Esophagus muscularis mucosa (tissue), 4 donors: ENCODE measurements around the gene FGF23. TPM values are rescaled to one million over a fixed set of nuclear protein-coding genes. Genes with fewer than 3 reads are reported as not detected.

ENCODE experiments used
- DNase-seq: peaks from one replicate; pipeline ENCODE4 v3.0.0-alpha.2; 2017; ENCODE audit errors: extremely low spot score
- H3K27ac ChIP-seq, 4 donors: fragments of 200-600 bp; sonication (generic); replicated peaks in 1 of 4; 1 replicate in 3 of 4; 2 replicates in 1 of 4; pipeline ENCODE4 v1.5.1; 2016 to 2019; ENCODE audit warnings: mild to moderate bottlenecking in 1 of 4
- H3K27me3 ChIP-seq, 4 donors: fragments of 200-600 bp; sonication (generic); one replicate each; pipeline versions ENCODE4 v1.5.1 to v1.6.0; 2016 to 2019
- H3K36me3 ChIP-seq, 4 donors: fragments of 200-600 bp; sonication (generic); one replicate each; pipeline ENCODE4 v1.5.1; 2016 to 2019
- H3K4me1 ChIP-seq, 4 donors: fragments of 200-600 bp; sonication (generic); one replicate each; pipeline ENCODE4 v1.5.1; 2016 to 2019
- H3K4me3 ChIP-seq, 4 donors: fragments of 200-600 bp; sonication (generic); 1 replicate in 2 of 4; 2 replicates in 2 of 4; pipeline ENCODE4 v1.5.1; 2016 to 2019; ENCODE audit warnings: mild to moderate bottlenecking in 4 of 4, moderate library complexity in 1 of 4
- H3K9me3 ChIP-seq, 4 donors: fragments of 200-600 bp; sonication (generic); 1 replicate in 3 of 4; 2 replicates in 1 of 4; pipeline ENCODE4 v1.5.1; 2016 to 2019
- CTCF ChIP-seq, 3 experiments: fragments of 200-600 bp in 2 of 3; fragments of 450-650 bp in 1 of 3; sonication (generic) in 2 of 3; IDR thresholded peaks; one replicate each; pipeline ENCODE4 v1.5.1; 2017 to 2019; ENCODE audit warnings: antibody characterized with exemption in 3 of 3, mild to moderate bottlenecking in 2 of 3, moderate library complexity in 1 of 3
- EP300 ChIP-seq: sonication (generic); formaldehyde crosslinking; IDR thresholded peaks from one replicate; pipeline ENCODE4 v1.6.1; 2017; ENCODE audit warnings: antibody characterized with exemption
- POLR2A ChIP-seq: fragments of 450-650 bp; IDR thresholded peaks from one replicate; pipeline ENCODE4 v1.6.1; 2017; ENCODE audit warnings: antibody characterized with exemption, moderate library complexity, mild to moderate bottlenecking, low read depth
- POLR2AphosphoS5 ChIP-seq, 2 donors: sonication (generic); formaldehyde crosslinking; IDR thresholded peaks; one replicate each; pipeline ENCODE4 v1.6.1; 2017; ENCODE audit warnings: antibody characterized with exemption in 2 of 2
- WGBS: methylation state at CpG from one replicate; pipeline ENCODE4 v1.1.5; 2018; 5-methylcytosine and 5-hydroxymethylcytosine counted together
- intact Hi-C: fragments of 100-400 bp; cut with DNase I; formaldehyde crosslinking; loops from one replicate; pipeline ENCODE4 v1.15.1; 2023
- total RNA-seq, 4 donors: library from RNA; depleted of rRNA; stranded (reverse); fragments of >200 nt; gene quantifications; one replicate each; pipeline versions ENCODE4 v1.1.0 to v1.2.1, GENCODE V29; 2016

FGF23 gene
- total RNA-seq, 4 donors from 2014 or later: not detected

GRCh38 chr12:4395818-4396217 is 16.3 kb upstream of the FGF23 start:
- TF ChIP-seq CTCF (IDR thresholded peaks at IDR 0.05): no peak
- no peak for TF ChIP-seq POLR2A
- no peak for TF ChIP-seq EP300
- TF ChIP-seq POLR2AphosphoS5 (IDR thresholded peaks at IDR 0.05): no peak
- WGBS: 73% methylated on average over 2 of the region's 2 CpGs
- Histone ChIP-seq H3K27ac (no peak overlapping the region), H3K4me1 (no peaks in the 10 kb centered on the region), H3K27me3 (peaks cover 0 to 8% (median 0%) of the 10 kb centered on the region in 4 donors), H3K4me3 (no peak overlapping the region), H3K9me3 (no peaks in the 10 kb centered on the region), H3K36me3 (no peaks in the 10 kb centered on the region)
- DNase-seq: no peak
- intact Hi-C loops: no loop called here

DNA sequence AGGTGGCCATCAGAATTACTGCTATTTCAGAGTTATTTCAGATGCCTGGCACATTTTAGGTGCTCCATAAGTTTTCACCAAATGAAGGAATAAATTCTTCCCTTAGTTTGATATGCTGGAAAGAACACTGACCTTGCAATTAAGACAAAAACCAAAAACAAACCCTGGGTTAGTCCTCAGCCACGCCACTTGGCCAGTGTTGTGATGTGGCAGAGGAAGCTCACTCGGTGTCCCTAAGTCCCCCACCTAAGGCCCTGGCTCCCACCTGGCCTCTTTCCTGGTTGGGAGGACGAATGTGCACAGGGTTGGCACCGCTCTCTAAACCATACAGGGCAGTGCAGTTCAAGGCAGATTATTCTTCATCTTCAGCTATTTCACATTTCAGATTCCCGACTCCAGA is 13.7 kb upstream of the FGF23 start:
- Histone ChIP-seq H3K27me3 (peaks cover 0 to 8% (median 0%) of the 10 kb centered on the region in 4 donors), H3K27ac (no peak overlapping the region), H3K36me3 (no peaks in the 10 kb centered on the region), H3K9me3 (no peaks in the 10 kb centered on the region), H3K4me1 (no peaks in the 10 kb centered on the region), H3K4me3 (no peak overlapping the region)
- WGBS: 76% methylated on average over 5 of the region's 5 CpGs
- TF ChIP-seq POLR2AphosphoS5 (IDR thresholded peaks at IDR 0.05): no peak
- no peak for TF ChIP-seq CTCF (IDR thresholded peaks at IDR 0.05)
- TF ChIP-seq EP300: no peak
- no peak for TF ChIP-seq POLR2A
- intact Hi-C loops: no loop called here
- no peak for DNase-seq

DNA sequence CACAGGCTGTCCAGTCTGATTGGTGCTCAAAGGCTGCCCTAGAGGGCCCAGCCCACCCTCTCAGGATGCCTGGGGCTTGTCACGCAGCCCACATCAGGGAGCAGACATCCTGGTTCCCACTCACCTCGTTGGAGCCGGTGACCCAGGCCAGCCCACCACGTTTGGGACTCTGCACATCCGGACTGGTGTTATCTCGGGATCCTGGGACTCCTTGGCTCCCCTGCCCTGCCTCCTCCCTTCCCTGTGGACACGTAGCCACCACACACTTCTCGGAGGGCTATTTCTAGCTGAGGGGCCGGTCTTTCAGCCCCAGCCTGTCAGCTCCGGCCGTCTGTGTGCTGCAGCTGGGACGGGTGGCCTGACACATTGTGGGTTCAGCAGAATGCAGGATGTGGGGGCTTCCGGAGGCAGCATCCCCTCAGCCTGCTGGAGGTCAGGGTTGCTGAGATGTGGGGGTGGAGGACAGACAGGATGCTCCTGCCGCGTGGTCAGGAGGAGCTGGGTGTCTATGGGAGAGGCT is 12.8 kb upstream of the FGF23 start:
- H3K27ac ChIP-seq: no peak overlapping the region
- H3K4me3 ChIP-seq: no peak overlapping the region
- no peak for TF ChIP-seq POLR2AphosphoS5 (IDR thresholded peaks at IDR 0.05)
- TF ChIP-seq EP300: no peak
- TF ChIP-seq CTCF (IDR thresholded peaks at IDR 0.05): no peak
- no peak for TF ChIP-seq POLR2A
- WGBS: 39% methylated on average over 15 of the region's 15 CpGs
- H3K27me3 ChIP-seq: peaks cover 0 to 8% (median 0%) of the 10 kb centered on the region in 4 donors
- no peak for DNase-seq
- no peaks in the 10 kb centered on the region for H3K4me1 ChIP-seq
- H3K9me3 ChIP-seq: no peaks in the 10 kb centered on the region
- intact Hi-C loops: no loop called here
- H3K36me3 ChIP-seq: no peaks in the 10 kb centered on the region

- no peak overlapping the region for H3K27ac ChIP-seq
- no peaks in the 10 kb centered on the region for H3K9me3 ChIP-seq
- H3K27me3 ChIP-seq: peaks cover 0 to 8% (median 0%) of the 10 kb centered on the region in 4 donors
- H3K4me1 ChIP-seq: no peaks in the 10 kb centered on the region
- intact Hi-C loops: no loop called here
- no peak overlapping the region for H3K4me3 ChIP-seq
- DNase-seq: peak; percentile 47
- no peaks in the 10 kb centered on the region for H3K36me3 ChIP-seq
- WGBS: 50% methylated on average over 2 of the region's 2 CpGs
- TF ChIP-seq POLR2AphosphoS5 (IDR thresholded peaks at IDR 0.05): no peak
- no peak for TF ChIP-seq CTCF (IDR thresholded peaks at IDR 0.05)
- no peak for TF ChIP-seq POLR2A
- no peak for TF ChIP-seq EP300
Measured at GRCh38 chr12:4388662-4389061, 9.2 kb upstream of the FGF23 start.

DNA sequence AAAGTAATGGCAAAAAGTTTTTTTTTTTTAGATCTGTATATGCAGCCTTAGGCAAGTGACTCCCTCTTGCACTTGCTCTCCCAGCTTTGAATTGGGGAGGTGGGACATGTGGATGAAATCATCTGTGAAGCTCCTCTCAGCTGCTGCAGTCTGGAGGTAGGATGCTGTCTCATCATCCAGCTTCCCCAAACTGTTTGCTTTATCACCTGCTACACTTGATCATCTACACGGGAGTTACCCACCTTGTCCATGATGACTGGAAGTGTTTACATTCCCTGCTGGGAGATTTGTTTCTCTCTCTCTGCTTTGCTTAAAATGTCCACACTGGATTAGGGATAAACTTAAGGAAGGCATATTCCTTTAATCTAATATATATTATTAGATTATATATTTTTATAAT is 8.5 kb upstream of the FGF23 start:
- Histone ChIP-seq H3K4me3 (no peak overlapping the region), H3K27me3 (peaks cover 0 to 8% (median 0%) of the 10 kb centered on the region in 4 donors), H3K9me3 (no peaks in the 10 kb centered on the region), H3K36me3 (no peaks in the 10 kb centered on the region), H3K4me1 (no peaks in the 10 kb centered on the region), H3K27ac (no peak overlapping the region)
- no peak for TF ChIP-seq CTCF (IDR thresholded peaks at IDR 0.05)
- TF ChIP-seq POLR2A: no peak
- TF ChIP-seq POLR2AphosphoS5 (IDR thresholded peaks at IDR 0.05): no peak
- TF ChIP-seq EP300: no peak
- 52% methylated on average over 1 of the region's 1 CpG for WGBS
- intact Hi-C loops: no loop called here
- peak; percentile 39 for DNase-seq
